ENCODE data around the gene CLEC11A.

Gene CLEC11A

GRCh38 chr19:50710094-50710493 is 13.1 kb upstream of the CLEC11A start:
- DNase-seq (ENCODE audit: low read depth): no peak
- H3K4me3 ChIP-seq (ENCODE audit: low read depth, low read length): no peak overlapping the region
- TF ChIP-seq CTCF (IDR thresholded peaks at IDR 0.05; ENCODE audit: low read depth, low read length) (no peak), POLR2A (IDR thresholded peaks at IDR 0.05; ENCODE audit: extremely low read depth, insufficient read length) (no peak), MAX (IDR thresholded peaks at IDR 0.05; ENCODE audit: low read depth, low read length) (no peak), MYC (IDR thresholded peaks at IDR 0.05; ENCODE audit: low read depth, low read length) (no peak)

GRCh38 chr19:50710612-50711011 is 12.6 kb upstream of the CLEC11A start:
- TF ChIP-seq POLR2A (IDR thresholded peaks at IDR 0.05; ENCODE audit: extremely low read depth, insufficient read length) (no peak), CTCF (IDR thresholded peaks at IDR 0.05; ENCODE audit: low read depth, low read length) (no peak), MYC (IDR thresholded peaks at IDR 0.05; ENCODE audit: low read depth, low read length) (no peak), MAX (IDR thresholded peaks at IDR 0.05; ENCODE audit: low read depth, low read length) (no peak)
- H3K4me3 ChIP-seq (ENCODE audit: low read depth, low read length): no peak overlapping the region
- DNase-seq (ENCODE audit: low read depth): no peak

GRCh38 chr19:50711196-50711595 is 12.0 kb upstream of the CLEC11A start:
- no peak for TF ChIP-seq MYC (IDR thresholded peaks at IDR 0.05; ENCODE audit: low read depth, low read length)
- TF ChIP-seq CTCF (IDR thresholded peaks at IDR 0.05; ENCODE audit: low read depth, low read length): no peak
- TF ChIP-seq POLR2A (IDR thresholded peaks at IDR 0.05; ENCODE audit: extremely low read depth, insufficient read length): no peak
- TF ChIP-seq MAX (IDR thresholded peaks at IDR 0.05; ENCODE audit: low read depth, low read length): no peak
- no peak for DNase-seq (ENCODE audit: low read depth)
- no peak overlapping the region for H3K4me3 ChIP-seq (ENCODE audit: low read depth, low read length)

GRCh38 chr19:50711805-50712204 is 11.4 kb upstream of the CLEC11A start:
- TF ChIP-seq POLR2A (IDR thresholded peaks at IDR 0.05; ENCODE audit: extremely low read depth, insufficient read length) (no peak), MAX (IDR thresholded peaks at IDR 0.05; ENCODE audit: low read depth, low read length) (no peak), CTCF (IDR thresholded peaks at IDR 0.05; ENCODE audit: low read depth, low read length) (no peak), MYC (IDR thresholded peaks at IDR 0.05; ENCODE audit: low read depth, low read length) (no peak)
- no peak overlapping the region for H3K4me3 ChIP-seq (ENCODE audit: low read depth, low read length)
- DNase-seq (ENCODE audit: low read depth): no peak

- no peak for DNase-seq (ENCODE audit: low read depth)
Measured at GRCh38 chr19:50712833-50713232, 10.3 kb upstream of the CLEC11A start.

More at GRCh38 chr19:50712833-50713232, 10.3 kb upstream of the CLEC11A start:
- TF ChIP-seq CTCF (IDR thresholded peaks at IDR 0.05; ENCODE audit: low read depth, low read length): no peak
- TF ChIP-seq POLR2A (IDR thresholded peaks at IDR 0.05; ENCODE audit: extremely low read depth, insufficient read length): no peak
- no peak for TF ChIP-seq MAX (IDR thresholded peaks at IDR 0.05; ENCODE audit: low read depth, low read length)
- TF ChIP-seq MYC (IDR thresholded peaks at IDR 0.05; ENCODE audit: low read depth, low read length): no peak
- no peak overlapping the region for H3K4me3 ChIP-seq (ENCODE audit: low read depth, low read length)
